CD14-positive monocyte (primary cell): ENCODE measurements around the gene MEGF9. TPM values are rescaled to one million over a fixed set of nuclear protein-coding genes. Genes with fewer than 3 reads are reported as not detected.

Experiments
- DNase-seq, 3 donors: peaks; one replicate each; pipeline ENCODE4 v3.0.0-alpha.2; 2011 to 2022
- H2AFZ ChIP-seq: 2 replicates; pipeline ENCODE4 v1.6.0; 2012; ENCODE audit warnings: mild to moderate bottlenecking, low read depth, low read length, inconsistent platforms; ENCODE audit not compliant: insufficient read depth, poor library complexity, severe bottlenecking
- H3K27ac ChIP-seq, 2 donors: 1 replicate in 1 of 2; 2 replicates in 1 of 2; pipeline ENCODE4 v1.5.1; 2012 to 2013; ENCODE audit warnings: low read length in 2 of 2, control low read depth in 1 of 2, inconsistent platforms in 1 of 2, low read depth in 1 of 2, mild to moderate bottlenecking in 1 of 2
- H3K27me3 ChIP-seq, 2 donors: one replicate each; pipeline versions ENCODE4 v1.6.0 to v1.6.1; 2011 to 2013; ENCODE audit warnings: low read length in 2 of 2; ENCODE audit not compliant: control insufficient read depth in 2 of 2, insufficient read depth in 2 of 2
- H3K36me3 ChIP-seq, 2 donors: replicated peaks in 1 of 2; 1 replicate in 1 of 2; 2 replicates in 1 of 2; pipeline versions ENCODE4 v1.5.1 to v1.6.1; 2012 to 2013; ENCODE audit warnings: low read length in 2 of 2, control low read depth in 1 of 2, inconsistent platforms in 1 of 2, mild to moderate bottlenecking in 1 of 2; ENCODE audit not compliant: insufficient read depth in 2 of 2, control insufficient read depth in 1 of 2
- H3K4me1 ChIP-seq, 2 donors: 1 replicate in 1 of 2; 2 replicates in 1 of 2; pipeline versions ENCODE4 v1.5.1 to v1.6.1; 2012 to 2013; ENCODE audit warnings: low read length in 2 of 2, control low read depth in 1 of 2, inconsistent platforms in 1 of 2, mild to moderate bottlenecking in 1 of 2, moderate library complexity in 1 of 2; ENCODE audit not compliant: insufficient read depth in 2 of 2, control insufficient read depth in 1 of 2
- H3K4me2 ChIP-seq: replicated peaks from 2 replicates; pipeline ENCODE3; 2012; ENCODE audit warnings: low read length, moderate library complexity, mild to moderate bottlenecking; ENCODE audit not compliant: poor library complexity, severe bottlenecking; ENCODE audit errors: extremely low read depth
- H3K4me3 ChIP-seq, 3 experiments: fragments of 200-600 bp in 1 of 3; sonication (generic) in 1 of 3; replicated peaks in 1 of 3; 1 replicate in 2 of 3; 2 replicates in 1 of 3; pipeline ENCODE4 v1.5.1; 2011 to 2013; ENCODE audit warnings: low read length in 3 of 3, mild to moderate bottlenecking in 3 of 3, control low read depth in 2 of 3, low read depth in 2 of 3, inconsistent platforms in 1 of 3, moderate library complexity in 1 of 3
- H3K79me2 ChIP-seq: 2 replicates; pipeline ENCODE4 v1.6.0; 2012; ENCODE audit warnings: mild to moderate bottlenecking, control low read depth, inconsistent platforms, low read length, moderate library complexity; ENCODE audit not compliant: insufficient read depth
- H3K9ac ChIP-seq: 2 replicates; pipeline ENCODE4 v1.6.0; 2017; ENCODE audit warnings: low read length, mild to moderate bottlenecking; ENCODE audit not compliant: insufficient read depth, poor library complexity, severe bottlenecking
- H3K9me3 ChIP-seq, 2 donors: replicated peaks in 1 of 2; 1 replicate in 1 of 2; 2 replicates in 1 of 2; pipeline versions ENCODE4 v1.5.1 to v1.6.1; 2012 to 2013; ENCODE audit warnings: low read length in 2 of 2, control low read depth in 1 of 2; ENCODE audit not compliant: control insufficient read depth in 1 of 2, insufficient read depth in 1 of 2
- H4K20me1 ChIP-seq: 2 replicates; pipeline ENCODE4 v1.6.0; 2012; ENCODE audit warnings: mild to moderate bottlenecking, low read length, control low read depth, moderate library complexity; ENCODE audit not compliant: insufficient read depth
- H3K27ac Mint-ChIP-seq, 7 donors: one replicate each; pipeline ENCODE4 v1.8.0; 2020; ENCODE audit warnings: mild to moderate bottlenecking in 7 of 7, mixed read lengths in 7 of 7, moderate library complexity in 6 of 7, inconsistent platforms in 2 of 7
- H3K27me3 Mint-ChIP-seq, 3 donors: one replicate each; pipeline ENCODE4 v1.8.0; 2021 to 2022; ENCODE audit warnings: low read depth in 3 of 3, mild to moderate bottlenecking in 3 of 3, mixed read lengths in 3 of 3, moderate library complexity in 3 of 3, inconsistent platforms in 1 of 3
- H3K36me3 Mint-ChIP-seq, 2 donors: one replicate each; pipeline ENCODE4 v1.8.0; 2020; ENCODE audit warnings: mixed read lengths in 2 of 2, inconsistent platforms in 1 of 2, mild to moderate bottlenecking in 1 of 2
- H3K4me1 Mint-ChIP-seq: one replicate; pipeline ENCODE4 v1.8.0; 2020; ENCODE audit warnings: mild to moderate bottlenecking, mixed read lengths
- H3K4me3 Mint-ChIP-seq, 2 donors: one replicate each; pipeline ENCODE4 v1.8.0; 2020; ENCODE audit warnings: mild to moderate bottlenecking in 2 of 2, mixed read lengths in 2 of 2, moderate library complexity in 1 of 2
- H3K9me3 Mint-ChIP-seq, 7 donors: one replicate each; pipeline ENCODE4 v1.8.0; 2020 to 2022; ENCODE audit warnings: mixed read lengths in 7 of 7, mild to moderate bottlenecking in 6 of 7, moderate library complexity in 6 of 7, inconsistent platforms in 2 of 7
- CTCF ChIP-seq: fragments of 200-600 bp; IDR thresholded peaks from one replicate; pipeline ENCODE4 v1.8.0; 2022; ENCODE audit warnings: antibody characterized with exemption, mild to moderate bottlenecking
- WGBS: methylation state at CpG from one replicate; pipeline ENCODE4 v1.1.5; 2013; ENCODE audit warnings: missing lambda C conversion rate; ENCODE audit not compliant: insufficient coverage; 5-methylcytosine and 5-hydroxymethylcytosine counted together
- intact Hi-C, 2 donors: fragments of 100-400 bp; cut with micrococcal nuclease; formaldehyde crosslinking; loops; one replicate each; pipeline versions ENCODE4 v1.15.0 to v1.15.1; 2023
- polyA plus RNA-seq, 3 donors: library from polyadenylated mRNA; depleted of rRNA in 1 of 3; unstranded in 2 of 3; stranded (reverse) in 1 of 3; fragments of 300-500 nt in 2 of 3; fragments of >200 nt in 1 of 3; fragmentation: Illumina TruSeq in 2 of 3; gene quantifications; 1 replicate in 2 of 3; 2 replicates in 1 of 3; pipeline ENCODE4 v1.2.3, GENCODE V29; 2012 to 2021

MEGF9 gene
- polyA plus RNA-seq, 3 donors, result 45.0 to 92.8 (median 89.7) TPM

GRCh38 chr9:120759755-120760400 lies 45.6 kb upstream of the MEGF9 start:
- Histone ChIP-seq H3K4me3 (no peak overlapping the region), H4K20me1 (no peaks in the 10 kb centered on the region), H3K9me3 (no peaks in the 10 kb centered on the region), H3K4me2 (no peak overlapping the region), H3K4me1 (peaks cover 35 to 49% of the 10 kb centered on the region in 2 donors), H3K27ac (peak overlapping the region in 1 of 2 donors; percentile 80), H3K79me2 (peaks cover 7% of the 10 kb centered on the region), H3K36me3 (peaks cover 30 to 52% of the 10 kb centered on the region in 2 donors), H2AFZ (no peak overlapping the region), H3K9ac (no peak overlapping the region), H3K27me3 (no peaks in the 10 kb centered on the region)
- Mint-ChIP-seq H3K4me1 (peaks cover 47% of the 10 kb centered on the region), H3K36me3 (peaks cover 43 to 63% of the 10 kb centered on the region in 2 donors), H3K27me3 (no peaks in the 10 kb centered on the region), H3K27ac (peak overlapping the region in 5 of 7 donors; percentile 5 to 79 (median 42)), H3K9me3 (no peaks in the 10 kb centered on the region), H3K4me3 (no peak overlapping the region)
- no peak for TF ChIP-seq CTCF
- WGBS, result 98% methylated on average over 6 of the region's 9 CpGs
- no peak for DNase-seq
- intact Hi-C loops, result loop anchor here in 1 of 2 donors (5.0 kb wide), 1 partner anchor 297 kb away; no protein-coding TSS in a partner anchor

GRCh38 chr9:120758544-120758943 lies 44.3 kb upstream of the MEGF9 start:
- H3K4me3 ChIP-seq, result no peak overlapping the region
- WGBS, result 100% methylated on average over 1 of the region's 3 CpGs
- TF ChIP-seq CTCF, result no peak
- H3K36me3 ChIP-seq, result peaks cover 17 to 39% of the 10 kb centered on the region in 2 donors
- no peaks in the 10 kb centered on the region for H3K9me3 ChIP-seq
- peaks cover 4% of the 10 kb centered on the region for H3K79me2 ChIP-seq
- H2AFZ ChIP-seq, result no peak overlapping the region
- H4K20me1 ChIP-seq, result no peaks in the 10 kb centered on the region
- DNase-seq, result no peak
- H3K4me1 ChIP-seq, result peaks cover 36 to 51% of the 10 kb centered on the region in 2 donors
- no peak overlapping the region for H3K4me2 ChIP-seq
- Mint-ChIP-seq H3K27me3 (no peaks in the 10 kb centered on the region), H3K36me3 (peaks cover 30 to 49% of the 10 kb centered on the region in 2 donors), H3K4me1 (peaks cover 48% of the 10 kb centered on the region), H3K27ac (peak overlapping the region in 2 of 7 donors; percentile 1 to 44), H3K9me3 (no peaks in the 10 kb centered on the region), H3K4me3 (no peak overlapping the region)
- H3K9ac ChIP-seq, result no peak overlapping the region
- H3K27me3 ChIP-seq, result no peaks in the 10 kb centered on the region
- intact Hi-C loops, result loop anchor here in 1 of 2 donors (5.0 kb wide), 1 partner anchor 299 kb away; no protein-coding TSS in a partner anchor
- peak overlapping the region in 1 of 2 donors; percentile 80 for H3K27ac ChIP-seq
